Cardiac fibroblast (primary cell): Measurements from ENCODE around the gene HOXD13.

ENCODE experiments used
- DNase-seq, 2 donors: peaks; one replicate each; pipeline versions ENCODE4 v3.0.0 to v3.0.0-alpha.2; 2010; ENCODE audit warnings: low read depth in 2 of 2
- H3K4me3 ChIP-seq, 2 donors: replicated peaks in 1 of 2; 1 replicate in 1 of 2; 2 replicates in 1 of 2; pipeline ENCODE4 v1.5.1; 2011; ENCODE audit warnings: low read depth in 2 of 2, low read length in 2 of 2, mild to moderate bottlenecking in 2 of 2, moderate library complexity in 1 of 2
- TF ChIP-seq, protein P1 (sequence below): IDR thresholded peaks from one replicate; pipeline ENCODE4 v1.5.1; 2011; ENCODE audit warnings: low read depth, mild to moderate bottlenecking, low read length, inconsistent platforms

Gene HOXD13

DNA sequence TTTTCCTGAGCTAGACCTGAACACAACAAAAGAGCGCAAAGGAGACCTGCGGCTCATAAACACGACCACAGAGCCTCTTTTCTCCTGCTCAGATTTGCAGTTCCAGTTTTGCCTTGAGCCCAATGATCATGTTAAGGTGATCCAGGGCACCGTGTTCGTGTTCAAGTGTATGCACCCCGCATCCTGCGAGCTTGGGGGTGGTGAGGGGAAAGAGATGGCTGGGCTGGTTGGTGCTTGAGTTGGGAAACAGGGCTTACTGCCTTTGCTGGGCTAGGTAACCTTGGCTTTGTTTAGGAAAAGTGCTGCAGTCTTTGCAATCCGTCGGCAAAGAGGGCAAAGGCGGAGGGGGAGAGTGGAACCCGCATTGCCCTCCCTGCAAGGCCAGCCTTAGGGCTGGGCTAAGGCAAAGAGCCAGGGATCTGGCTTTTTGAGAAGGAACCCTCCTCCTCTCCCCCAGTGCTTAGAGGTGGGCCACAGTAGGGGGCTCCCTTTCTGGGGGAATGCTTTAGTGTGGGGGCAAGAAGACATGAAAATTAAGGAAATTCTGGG, 25.4 kb downstream of the HOXD13 start:
- DNase-seq, result no peak
- no peak overlapping the region for H3K4me3 ChIP-seq
- TF ChIP-seq, protein P1, sequence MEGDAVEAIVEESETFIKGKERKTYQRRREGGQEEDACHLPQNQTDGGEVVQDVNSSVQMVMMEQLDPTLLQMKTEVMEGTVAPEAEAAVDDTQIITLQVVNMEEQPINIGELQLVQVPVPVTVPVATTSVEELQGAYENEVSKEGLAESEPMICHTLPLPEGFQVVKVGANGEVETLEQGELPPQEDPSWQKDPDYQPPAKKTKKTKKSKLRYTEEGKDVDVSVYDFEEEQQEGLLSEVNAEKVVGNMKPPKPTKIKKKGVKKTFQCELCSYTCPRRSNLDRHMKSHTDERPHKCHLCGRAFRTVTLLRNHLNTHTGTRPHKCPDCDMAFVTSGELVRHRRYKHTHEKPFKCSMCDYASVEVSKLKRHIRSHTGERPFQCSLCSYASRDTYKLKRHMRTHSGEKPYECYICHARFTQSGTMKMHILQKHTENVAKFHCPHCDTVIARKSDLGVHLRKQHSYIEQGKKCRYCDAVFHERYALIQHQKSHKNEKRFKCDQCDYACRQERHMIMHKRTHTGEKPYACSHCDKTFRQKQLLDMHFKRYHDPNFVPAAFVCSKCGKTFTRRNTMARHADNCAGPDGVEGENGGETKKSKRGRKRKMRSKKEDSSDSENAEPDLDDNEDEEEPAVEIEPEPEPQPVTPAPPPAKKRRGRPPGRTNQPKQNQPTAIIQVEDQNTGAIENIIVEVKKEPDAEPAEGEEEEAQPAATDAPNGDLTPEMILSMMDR, result no peak

DNA sequence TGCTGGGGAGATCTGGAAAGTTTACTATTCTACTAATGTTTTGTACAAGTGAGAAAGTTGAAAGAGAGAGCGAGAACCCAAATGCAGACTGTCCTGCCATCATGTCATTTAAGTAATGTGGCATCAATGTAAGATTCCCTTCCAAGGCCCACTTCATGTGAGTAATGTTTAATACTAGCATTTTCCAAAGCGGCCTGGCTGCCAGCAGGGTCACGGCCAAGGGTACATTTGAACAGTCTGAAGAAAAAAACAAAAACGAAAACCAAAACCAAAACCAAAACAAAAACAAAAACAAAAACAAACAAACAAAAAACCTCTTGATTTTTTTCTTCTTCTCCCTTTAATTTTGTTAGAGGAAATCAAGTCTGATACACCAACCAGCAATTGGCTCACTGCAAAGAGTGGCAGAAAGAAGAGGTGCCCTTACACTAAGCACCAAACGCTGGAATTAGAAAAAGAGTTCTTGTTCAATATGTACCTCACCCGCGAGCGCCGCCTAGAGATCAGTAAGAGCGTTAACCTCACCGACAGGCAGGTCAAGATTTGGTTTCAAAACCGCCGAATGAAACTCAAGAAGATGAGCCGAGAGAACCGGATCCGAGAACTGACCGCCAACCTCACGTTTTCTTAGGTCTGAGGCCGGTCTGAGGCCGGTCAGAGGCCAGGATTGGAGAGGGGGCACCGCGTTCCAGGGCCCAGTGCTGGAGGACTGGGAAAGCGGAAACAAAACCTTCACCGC, 26.2 kb downstream of the HOXD13 start:
- no peak overlapping the region for H3K4me3 ChIP-seq
- TF ChIP-seq, protein P1, result peak; percentile 23
- DNase-seq, result peak in 1 of 2 donors; percentile 20

DNA sequence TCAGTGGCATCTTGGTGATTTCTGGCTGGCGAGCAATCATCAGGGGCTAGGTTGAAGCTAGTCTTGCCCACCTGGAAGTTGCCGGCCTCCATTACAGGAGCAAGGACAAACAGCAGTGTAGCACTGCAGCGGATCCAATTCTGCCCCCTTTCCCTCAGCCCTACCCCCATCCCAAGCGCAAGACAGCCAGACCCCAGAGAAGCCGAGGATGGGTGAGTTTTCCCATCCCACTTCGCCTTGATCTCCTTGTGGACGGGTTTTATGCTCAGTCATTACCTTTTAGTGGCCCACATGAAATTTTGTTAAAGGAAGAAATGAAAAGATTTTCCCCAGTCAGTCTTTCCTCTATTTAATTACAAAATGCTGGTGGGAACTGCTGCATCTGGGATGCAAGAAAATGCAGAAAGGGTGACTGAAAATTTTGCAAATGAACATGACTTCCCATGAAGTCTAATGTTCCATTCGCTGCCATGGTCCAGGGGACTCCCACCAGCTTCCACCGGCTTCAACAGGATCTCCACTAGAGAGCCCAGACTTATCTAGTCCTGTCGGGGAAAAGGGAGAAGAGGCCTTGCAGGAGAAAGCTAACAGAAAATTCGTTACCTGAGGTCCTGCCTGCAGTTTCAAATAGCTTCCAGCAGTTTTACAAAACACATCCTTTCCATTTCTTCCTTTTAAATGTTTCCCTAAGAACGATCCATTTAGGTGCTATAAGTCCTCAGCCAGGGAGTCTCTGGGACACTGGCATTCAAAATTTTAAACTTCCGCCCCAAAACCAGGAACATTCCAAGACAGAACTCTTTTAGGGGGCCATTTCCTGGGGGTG, 28.1 kb downstream of the HOXD13 start:
- no peak for DNase-seq
- no peak overlapping the region for H3K4me3 ChIP-seq
- TF ChIP-seq, protein P1, result no peak

DNA sequence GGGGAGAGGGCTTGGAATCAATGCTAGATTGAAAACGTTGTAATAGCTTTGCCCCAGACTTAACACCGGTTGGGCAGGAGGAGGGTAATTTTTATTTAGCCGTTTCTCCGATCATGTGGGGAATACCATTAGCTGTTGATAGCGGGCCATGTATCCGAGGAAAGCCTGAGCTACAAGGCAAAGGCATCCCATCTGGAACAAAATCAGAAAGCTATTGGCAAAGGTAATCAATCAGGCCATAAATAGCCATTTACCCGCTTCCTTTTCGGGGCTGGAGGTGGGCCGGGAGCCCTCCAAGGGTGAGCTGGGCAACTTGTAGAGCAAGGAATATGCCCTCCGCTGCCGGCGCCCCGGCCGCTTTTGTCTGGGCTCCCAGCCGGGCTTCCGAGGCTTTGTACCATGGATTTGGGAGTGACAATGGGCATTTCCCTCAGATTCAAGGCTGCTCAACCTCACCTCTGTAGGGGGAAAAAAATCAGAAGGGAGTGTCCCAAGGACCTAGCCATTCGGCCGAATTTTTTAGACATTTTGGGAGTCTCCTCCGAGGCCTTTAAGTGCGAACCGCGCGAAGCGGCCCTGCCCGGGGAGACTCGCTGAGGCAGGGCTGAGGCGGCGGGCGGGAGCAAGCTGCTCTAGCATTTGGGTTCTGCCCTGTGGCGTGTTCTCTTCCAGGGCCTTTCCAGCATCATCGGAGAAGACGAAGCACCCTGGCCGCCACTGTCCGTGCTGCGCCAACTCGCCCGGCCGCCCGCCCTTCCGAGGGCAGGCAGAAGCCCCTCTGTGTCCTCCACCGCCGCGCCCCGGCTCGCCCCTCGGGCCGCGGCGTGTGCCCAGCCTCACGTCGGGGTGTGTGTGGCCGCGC, 28.9 kb downstream of the HOXD13 start:
- H3K4me3 ChIP-seq, result no peak overlapping the region
- DNase-seq, result no peak
- TF ChIP-seq, protein P1, result no peak

DNA sequence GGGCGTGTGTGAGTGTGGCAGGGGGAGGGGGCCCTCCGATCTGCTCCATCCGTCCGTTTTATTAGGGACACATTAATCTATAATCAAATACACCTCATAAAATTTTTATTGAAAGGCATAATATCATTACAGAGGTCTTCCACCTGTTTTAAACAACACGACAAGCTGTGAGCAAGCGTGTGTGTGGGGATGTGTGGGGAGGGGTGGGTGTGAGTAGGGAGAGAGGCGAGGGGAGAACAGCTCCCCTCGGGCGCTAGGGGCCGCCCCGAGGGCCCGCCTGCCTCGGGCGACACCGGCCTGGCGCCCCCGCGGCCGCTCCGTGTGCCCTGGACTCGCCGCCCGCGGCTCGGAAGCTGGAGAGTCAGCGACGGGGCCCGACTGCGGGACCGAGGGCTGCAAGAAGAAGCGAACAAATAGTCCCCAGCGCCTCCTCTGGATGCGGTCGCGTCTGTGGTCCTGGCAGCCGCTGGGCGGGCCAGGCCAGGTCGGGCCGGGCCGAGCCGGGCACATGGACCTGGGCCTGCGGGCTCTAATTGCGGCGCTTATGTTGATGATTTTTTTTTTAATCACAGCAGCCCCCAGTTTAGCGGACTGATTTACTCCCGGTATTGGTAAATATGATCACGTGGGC, 29.6 kb downstream of the HOXD13 start:
- H3K4me3 ChIP-seq, result peak overlapping the region in 1 of 2 donors; percentile 2
- no peak for DNase-seq
- TF ChIP-seq, protein P1, result no peak
